Ishikawa (cell line): ENCODE data around the gene GAS2.

ENCODE experiments used
- CEBPB ChIP-seq: IDR thresholded peaks from 2 replicates; pipeline ENCODE4 v1.6.1; 2012
- CREB1 ChIP-seq: IDR thresholded peaks from 2 replicates; pipeline ENCODE4 v1.6.1; 2012; ENCODE audit warnings: low read depth
- EGR1 ChIP-seq: IDR thresholded peaks from 2 replicates; pipeline ENCODE4 v1.6.1; 2012
- EP300 ChIP-seq: IDR thresholded peaks from 2 replicates; pipeline ENCODE4 v1.6.1; 2012; ENCODE audit warnings: borderline replicate concordance
- FOXM1 ChIP-seq: IDR thresholded peaks from 2 replicates; pipeline ENCODE4 v1.6.1; 2012; ENCODE audit warnings: low read depth, borderline replicate concordance
- MAX ChIP-seq: IDR thresholded peaks from 2 replicates; pipeline ENCODE4 v1.6.1; 2012
- NFIC ChIP-seq: IDR thresholded peaks from 2 replicates; pipeline ENCODE4 v1.6.1; 2012
- RAD21 ChIP-seq: IDR thresholded peaks from 2 replicates; pipeline ENCODE4 v1.6.1; 2012; ENCODE audit warnings: low read depth
- REST ChIP-seq: IDR thresholded peaks from 2 replicates; pipeline ENCODE4 v1.6.1; 2012; ENCODE audit warnings: low read depth, mild to moderate bottlenecking
- TAF1 ChIP-seq: IDR thresholded peaks from 2 replicates; pipeline ENCODE4 v1.6.1; 2012; ENCODE audit warnings: low read depth, mild to moderate bottlenecking
- TCF12 ChIP-seq: IDR thresholded peaks from 2 replicates; pipeline ENCODE4 v1.6.1; 2012; ENCODE audit warnings: low read depth
- TEAD4 ChIP-seq: IDR thresholded peaks from 2 replicates; pipeline ENCODE4 v1.6.1; 2012
- USF1 ChIP-seq: IDR thresholded peaks from 2 replicates; pipeline ENCODE4 v1.6.1; 2012
- YY1 ChIP-seq: IDR thresholded peaks from 2 replicates; pipeline ENCODE4 v1.6.1; 2012; ENCODE audit warnings: low read depth
- ZBTB7A ChIP-seq: IDR thresholded peaks from 2 replicates; pipeline ENCODE4 v1.6.1; 2012; ENCODE audit warnings: low read depth

The GAS2 gene

GRCh38 chr11:22677153-22677903 lies 10.9 kb downstream of the GAS2 start:
- no peak for TF ChIP-seq REST
- TF ChIP-seq EP300, result no peak
- no peak for TF ChIP-seq TEAD4
- TF ChIP-seq EGR1, result no peak
- TF ChIP-seq MAX, result no peak
- TF ChIP-seq CEBPB, result no peak
- TF ChIP-seq TAF1, result no peak
- no peak for TF ChIP-seq USF1
- no peak for TF ChIP-seq FOXM1
- TF ChIP-seq CREB1, result no peak
- TF ChIP-seq ZBTB7A, result no peak
- no peak for TF ChIP-seq TCF12
- TF ChIP-seq NFIC, result no peak
- no peak for TF ChIP-seq RAD21
- no peak for TF ChIP-seq YY1

- no peak for TF ChIP-seq REST
- no peak for TF ChIP-seq NFIC
- TF ChIP-seq CREB1, result no peak
- no peak for TF ChIP-seq TCF12
- no peak for TF ChIP-seq TEAD4
- TF ChIP-seq MAX, result no peak
- TF ChIP-seq TAF1, result no peak
- TF ChIP-seq YY1, result no peak
- no peak for TF ChIP-seq FOXM1
- no peak for TF ChIP-seq ZBTB7A
Observed at GRCh38 chr11:22680628-22681027, 14.2 kb downstream of the GAS2 start.

GRCh38 chr11:22681281-22681812 lies 14.9 kb downstream of the GAS2 start:
- TF ChIP-seq TEAD4 (no peak), FOXM1 (no peak), USF1 (no peak), RAD21 (no peak), NFIC (no peak), CEBPB (no peak), EP300 (no peak), TCF12 (no peak), ZBTB7A (no peak), REST (no peak), CREB1 (no peak), EGR1 (no peak), TAF1 (no peak), MAX (no peak), YY1 (no peak)

GRCh38 chr11:22684082-22684481 lies 17.7 kb downstream of the GAS2 start:
- no peak for TF ChIP-seq CREB1
- no peak for TF ChIP-seq REST
- no peak for TF ChIP-seq FOXM1
- TF ChIP-seq EGR1, result no peak
- TF ChIP-seq NFIC, result no peak
- TF ChIP-seq ZBTB7A, result no peak
- no peak for TF ChIP-seq TAF1
- TF ChIP-seq USF1, result no peak
- TF ChIP-seq RAD21, result no peak
- TF ChIP-seq CEBPB, result no peak
- no peak for TF ChIP-seq TCF12
- no peak for TF ChIP-seq YY1
- no peak for TF ChIP-seq MAX
- no peak for TF ChIP-seq TEAD4
- no peak for TF ChIP-seq EP300
